Lower leg skin (tissue), 4 donors: ENCODE results near the gene TEX26. TPM values are rescaled to one million over a fixed set of nuclear protein-coding genes. Genes with fewer than 3 reads are reported as not detected.

Experiments used
- DNase-seq, 2 donors: peaks; one replicate each; pipeline ENCODE4 v3.0.0-alpha.2; 2019; ENCODE audit warnings: low spot score in 2 of 2
- H3K4me3 ChIP-seq: fragments of 200-600 bp; sonication (generic); 2 replicates; pipeline ENCODE4 v1.5.1; 2017; ENCODE audit warnings: mild to moderate bottlenecking, low read depth; ENCODE audit not compliant: poor library complexity, severe bottlenecking
- CTCF ChIP-seq, 3 donors: fragments of 450-650 bp; IDR thresholded peaks; one replicate each; pipeline ENCODE4 v1.5.1; 2016; ENCODE audit warnings: antibody characterized with exemption in 3 of 3, mild to moderate bottlenecking in 3 of 3, moderate library complexity in 2 of 3
- POLR2A ChIP-seq, 2 donors: fragments of 450-650 bp; IDR thresholded peaks; one replicate each; pipeline ENCODE4 v1.6.1; 2016 to 2017; ENCODE audit warnings: antibody characterized with exemption in 2 of 2, mild to moderate bottlenecking in 1 of 2, moderate library complexity in 1 of 2
- whole genome bisulfite sequencing, 2 donors: methylation state at CpG; one replicate each; pipeline ENCODE4 v1.1.5; 2018; 5-methylcytosine and 5-hydroxymethylcytosine counted together
- intact Hi-C: fragments of 100-400 bp; cut with DNase I; formaldehyde crosslinking; loops from one replicate; pipeline ENCODE4 v1.15.0; 2023; ENCODE audit warnings: low total_unique reads
- total RNA-seq, 4 donors: library from RNA; depleted of rRNA; stranded (reverse); fragments of >200 nt; gene quantifications; one replicate each; pipeline ENCODE4 v1.1.0, GENCODE V29; 2016

TEX26 gene
- total RNA-seq, 4 donors from 2014 or later: not detected

GRCh38 chr13:30895773-30896172 is 36.7 kb upstream of the TEX26 start:
- DNase-seq: peak; percentile 81 to 91
- intact Hi-C loops: no loop called here
- H3K4me3 ChIP-seq: no peak overlapping the region
- 40 to 63% methylated on average over 4 of the region's 4 CpGs for WGBS, 2 donors
- TF ChIP-seq POLR2A (IDR thresholded peaks at IDR 0.05) (no peak), CTCF (IDR thresholded peaks at IDR 0.05) (no peak)

- DNase-seq: no peak
- TF ChIP-seq POLR2A (IDR thresholded peaks at IDR 0.05) (no peak), CTCF (IDR thresholded peaks at IDR 0.05) (no peak)
- no peak overlapping the region for H3K4me3 ChIP-seq
- intact Hi-C loops: no loop called here
Measured at GRCh38 chr13:30898070-30898469, 34.4 kb upstream of the TEX26 start.

- peak; percentile 44 to 89 for DNase-seq
- intact Hi-C loops: no loop called here
- H3K4me3 ChIP-seq: no peak overlapping the region
- WGBS, 2 donors: 52 to 63% methylated on average over 7 of the region's 7 CpGs
- TF ChIP-seq CTCF (IDR thresholded peaks at IDR 0.05) (no peak), POLR2A (IDR thresholded peaks at IDR 0.05) (no peak)
Measured at GRCh38 chr13:30898678-30899241, 33.7 kb upstream of the TEX26 start.

- H3K4me3 ChIP-seq: no peak overlapping the region
- no peak for DNase-seq
- TF ChIP-seq CTCF (IDR thresholded peaks at IDR 0.05) (no peak), POLR2A (IDR thresholded peaks at IDR 0.05) (no peak)
- intact Hi-C loops: no loop called here
- WGBS, 2 donors: 75 to 80% methylated on average over 4 of the region's 4 CpGs
Measured at GRCh38 chr13:30900436-30900835, 32.0 kb upstream of the TEX26 start.

GRCh38 chr13:30900952-30901749 is 31.3 kb upstream of the TEX26 start:
- DNase-seq: no peak
- TF ChIP-seq POLR2A (IDR thresholded peaks at IDR 0.05): no peak
- no peak for TF ChIP-seq CTCF (IDR thresholded peaks at IDR 0.05)
- H3K4me3 ChIP-seq: no peak overlapping the region
- 84 to 87% methylated on average over 5 of the region's 5 CpGs for WGBS, 2 donors
- intact Hi-C loops: no loop called here
